Muscle of leg (tissue), 11 donors: ENCODE measurements around the gene GSTM1. TPM values are rescaled to one million over a fixed set of nuclear protein-coding genes. Genes with fewer than 3 reads are reported as not detected.
"Not testable (repeated sequence)": the region's sequence is repeated elsewhere in the genome, so short reads cannot be mapped to it uniquely, and the experiment has no call there.

ENCODE experiments used
- DNase-seq: peaks from one replicate; pipeline ENCODE4 v3.0.0; 2013
- H3K27ac ChIP-seq: one replicate; pipeline ENCODE4 v1.5.1; 2013; ENCODE audit warnings: mild to moderate bottlenecking, low read length, control low read depth
- H3K27me3 ChIP-seq: one replicate; pipeline ENCODE4 v1.6.1; 2013; ENCODE audit warnings: low read length; ENCODE audit not compliant: control insufficient read depth, insufficient read depth
- H3K36me3 ChIP-seq: one replicate; pipeline ENCODE4 v1.6.1; 2013; ENCODE audit warnings: low read length; ENCODE audit not compliant: control insufficient read depth, insufficient read depth
- H3K4me1 ChIP-seq: one replicate; pipeline ENCODE4 v1.6.1; 2013; ENCODE audit warnings: low read length; ENCODE audit not compliant: control insufficient read depth, insufficient read depth
- H3K4me3 ChIP-seq: one replicate; pipeline ENCODE4 v1.5.1; 2013; ENCODE audit warnings: low read length, control low read depth
- H3K9me3 ChIP-seq: replicated peaks from 2 replicates; pipeline ENCODE4 v1.6.1; 2013; ENCODE audit warnings: low read depth, low read length; ENCODE audit not compliant: control insufficient read depth
- WGBS: methylation state at CpG from one replicate; pipeline ENCODE4 v1.1.5; 2013; ENCODE audit warnings: missing lambda C conversion rate; ENCODE audit not compliant: insufficient coverage; 5-methylcytosine and 5-hydroxymethylcytosine counted together
- polyA plus RNA-seq, 8 donors: library from polyadenylated mRNA; unstranded; fragments of 120-200 nt; gene quantifications; one replicate each; pipeline versions ENCODE4 v1.2.1 to v1.2.3, GENCODE V29; 2013; ENCODE audit warnings: inconsistent platforms in 1 of 8, low replicate concordance in 1 of 8; ENCODE audit not compliant: insufficient read length in 8 of 8, insufficient read depth in 1 of 8
- total RNA-seq: library from RNA; stranded (reverse); fragments of 120-200 nt; gene quantifications from one replicate; pipeline ENCODE4 v1.2.4, GENCODE V29; 2013

GSTM1 gene
- total and polyA plus RNA-seq, 9 donors, result 0.50 to 70.2 (median 15.3) TPM

GRCh38 chr1:109694400-109694799 is 6.8 kb downstream of the GSTM1 start:
- not testable (repeated sequence) for H3K36me3 ChIP-seq, DNase-seq, H3K9me3 ChIP-seq, H3K27me3 ChIP-seq, H3K4me1 ChIP-seq, H3K4me3 ChIP-seq, H3K27ac ChIP-seq
- no CpG with 5 or more reads among the region's 5 CpGs for WGBS

GRCh38 chr1:109695138-109695537 is 7.5 kb downstream of the GSTM1 start:
- not testable (repeated sequence) for H3K36me3 ChIP-seq, H3K27ac ChIP-seq, H3K4me1 ChIP-seq, H3K4me3 ChIP-seq, H3K9me3 ChIP-seq, H3K27me3 ChIP-seq, DNase-seq
- WGBS, result 100% methylated on average over 1 of the region's 3 CpGs

GRCh38 chr1:109697066-109697465 is 9.4 kb downstream of the GSTM1 start:
- Histone ChIP-seq H3K27ac (no peak overlapping the region), H3K4me3 (no peak overlapping the region), H3K9me3 (no peaks in the 10 kb centered on the region), H3K27me3 (no peaks in the 10 kb centered on the region), H3K36me3 (no peaks in the 10 kb centered on the region), H3K4me1 (no peaks in the 10 kb centered on the region)
- WGBS, result no CpG with 5 or more reads among the region's 4 CpGs
- DNase-seq, result no peak

GRCh38 chr1:109697861-109698260 is 10.2 kb downstream of the GSTM1 start:
- H3K9me3 ChIP-seq, H3K27ac ChIP-seq, H3K36me3 ChIP-seq, H3K4me3 ChIP-seq, H3K4me1 ChIP-seq, DNase-seq, H3K27me3 ChIP-seq: not testable (repeated sequence)
- no CpG with 5 or more reads among the region's 4 CpGs for WGBS

- H3K4me1 ChIP-seq, H3K27ac ChIP-seq, DNase-seq, H3K36me3 ChIP-seq, H3K27me3 ChIP-seq, H3K9me3 ChIP-seq, H3K4me3 ChIP-seq: not testable (repeated sequence)
- WGBS, result 86% methylated on average over 1 of the region's 3 CpGs
Observed at GRCh38 chr1:109702940-109703339, 15.3 kb downstream of the GSTM1 start.

GRCh38 chr1:109704173-109704572 is 16.6 kb downstream of the GSTM1 start:
- 77% methylated on average over 8 of the region's 8 CpGs for WGBS
- Histone ChIP-seq H3K9me3 (peaks cover 6% of the 10 kb centered on the region), H3K4me1 (no peaks in the 10 kb centered on the region), H3K27ac (no peak overlapping the region), H3K36me3 (no peaks in the 10 kb centered on the region), H3K27me3 (no peaks in the 10 kb centered on the region), H3K4me3 (no peak overlapping the region)
- no peak for DNase-seq

GRCh38 chr1:109705411-109705810 is 17.8 kb downstream of the GSTM1 start:
- 98% methylated on average over 4 of the region's 4 CpGs for WGBS

GRCh38 chr1:109708949-109709348 is 21.3 kb downstream of the GSTM1 start:
- not testable (repeated sequence) for DNase-seq, H3K27ac ChIP-seq, H3K4me3 ChIP-seq, H3K36me3 ChIP-seq, H3K4me1 ChIP-seq, H3K27me3 ChIP-seq, H3K9me3 ChIP-seq
- WGBS, result 80% methylated on average over 1 of the region's 4 CpGs

More at GRCh38 chr1:109705411-109705810, 17.8 kb downstream of the GSTM1 start:
- Histone ChIP-seq H3K9me3 (peaks cover 6% of the 10 kb centered on the region), H3K4me1 (no peaks in the 10 kb centered on the region), H3K36me3 (no peaks in the 10 kb centered on the region), H3K27ac (no peak overlapping the region), H3K4me3 (no peak overlapping the region), H3K27me3 (no peaks in the 10 kb centered on the region)
- DNase-seq, result no peak

- DNase-seq, H3K36me3 ChIP-seq, H3K9me3 ChIP-seq, H3K27me3 ChIP-seq, H3K4me1 ChIP-seq, H3K4me3 ChIP-seq, H3K27ac ChIP-seq: not testable (repeated sequence)
Observed at GRCh38 chr1:109709822-109710221, 22.2 kb downstream of the GSTM1 start.

- peak within 1 kb of the TSS; percentile 51 for H3K4me3 ChIP-seq
- not testable (repeated sequence) for H3K9me3 ChIP-seq, H3K27me3 ChIP-seq, H3K27ac ChIP-seq, H3K4me1 ChIP-seq, H3K36me3 ChIP-seq
- WGBS, result 17% methylated on average over 26 of the region's 33 CpGs
- DNase-seq, result peak; percentile 67
Observed at GRCh38 chr1:109711593-109712320, 24.1 kb downstream of the GSTM1 start, which contains the start of gene GSTM5. Gene GSTM5 (plus strand): TSS chr1:109712251. CDS start chr1:109712313, 62 bp downstream.
